BE2C (cell line): ENCODE results near the gene GLT6D1.

Source experiments
- DNase-seq: peaks from one replicate; pipeline ENCODE4 v3.0.0-alpha.2; 2020
- H3K27me3 ChIP-seq: fragments of 250-450 bp; sonication (Bioruptor Pico); 2 replicates; pipeline ENCODE4 v1.5.1; 2020; ENCODE audit warnings: mild to moderate bottlenecking
- H3K36me3 ChIP-seq: fragments of 250-450 bp; sonication (Bioruptor Pico); 2 replicates; pipeline ENCODE4 v1.5.1; 2020; ENCODE audit warnings: mild to moderate bottlenecking
- H3K4me1 ChIP-seq: fragments of 250-450 bp; sonication (Bioruptor Pico); 2 replicates; pipeline ENCODE4 v1.5.1; 2020
- H3K4me3 ChIP-seq: 2 replicates; pipeline ENCODE4 v1.5.1; 2011; ENCODE audit warnings: low read depth, low read length
- H3K9me3 ChIP-seq: fragments of 250-450 bp; sonication (Bioruptor Pico); 2 replicates; pipeline ENCODE4 v1.5.1; 2020
- CTCF ChIP-seq: IDR thresholded peaks from 2 replicates; pipeline ENCODE4 v1.5.1; 2012; ENCODE audit warnings: mild to moderate bottlenecking, low read depth, low read length

The GLT6D1 gene

GRCh38 chr9:135609366-135609955 is 29.9 kb downstream of the GLT6D1 start:
- Histone ChIP-seq H3K4me3 (no peak overlapping the region), H3K36me3 (no peaks in the 10 kb centered on the region), H3K9me3 (no peaks in the 10 kb centered on the region; the same call in 1 of the 2 replicates), H3K4me1 (peaks cover 8% of the 10 kb centered on the region), H3K27me3 (no peaks in the 10 kb centered on the region)
- TF ChIP-seq CTCF: no peak
- DNase-seq: no peak

GRCh38 chr9:135608999-135609317 is 30.4 kb downstream of the GLT6D1 start:
- no peak for TF ChIP-seq CTCF
- Histone ChIP-seq H3K4me3 (no peak overlapping the region), H3K9me3 (no peaks in the 10 kb centered on the region; the same call in 1 of the 2 replicates), H3K4me1 (peaks cover 8% of the 10 kb centered on the region), H3K27me3 (no peaks in the 10 kb centered on the region), H3K36me3 (no peaks in the 10 kb centered on the region)
- DNase-seq: no peak

GRCh38 chr9:135608294-135608998 is 30.9 kb downstream of the GLT6D1 start:
- Histone ChIP-seq H3K4me1 (peaks cover 8% of the 10 kb centered on the region), H3K36me3 (no peaks in the 10 kb centered on the region), H3K4me3 (no peak overlapping the region), H3K27me3 (no peaks in the 10 kb centered on the region), H3K9me3 (no peaks in the 10 kb centered on the region; the same call in 1 of the 2 replicates)
- TF ChIP-seq CTCF: no peak
- no peak for DNase-seq

- Histone ChIP-seq H3K27me3 (no peaks in the 10 kb centered on the region), H3K36me3 (no peaks in the 10 kb centered on the region), H3K4me3 (no peak overlapping the region), H3K9me3 (no peaks in the 10 kb centered on the region; the same call in 1 of the 2 replicates), H3K4me1 (peaks cover 8% of the 10 kb centered on the region)
- TF ChIP-seq CTCF: no peak
- DNase-seq: peak; percentile 59
Measured at GRCh38 chr9:135607401-135608293, 31.7 kb downstream of the GLT6D1 start.

- Histone ChIP-seq H3K4me1 (peaks cover 8% of the 10 kb centered on the region), H3K9me3 (no peaks in the 10 kb centered on the region; the same call in 1 of the 2 replicates), H3K27me3 (no peaks in the 10 kb centered on the region), H3K4me3 (no peak overlapping the region), H3K36me3 (no peaks in the 10 kb centered on the region)
- DNase-seq: no peak
- no peak for TF ChIP-seq CTCF
Measured at GRCh38 chr9:135606885-135607259, 32.5 kb downstream of the GLT6D1 start.
